Right lobe of liver (tissue), 6 donors: ENCODE results near the gene PROX1. TPM values are rescaled to one million over a fixed set of nuclear protein-coding genes. Genes with fewer than 3 reads are reported as not detected.

ENCODE experiments used
- ATAC-seq, 4 donors: fragments of 200-7000 bp; cut with Tn5 transposase; one replicate each; pipeline ENCODE4 v1.9.1; 2020; ENCODE audit warnings: mild to moderate bottlenecking in 4 of 4, moderate library complexity in 4 of 4
- DNase-seq, 3 donors: peaks; one replicate each; pipeline ENCODE4 v3.0.0-alpha.2; 2020
- H3K27ac ChIP-seq, 3 donors: fragments of 200-600 bp; one replicate each; pipeline ENCODE4 v1.8.0; 2022
- H3K27me3 ChIP-seq, 2 donors: fragments of 200-600 bp; one replicate each; pipeline ENCODE4 v1.8.0; 2022
- H3K36me3 ChIP-seq, 4 donors: fragments of 200-600 bp; sonication (generic) in 1 of 4; one replicate each; pipeline versions ENCODE4 v1.5.1 to v1.8.0; 2017 to 2022; ENCODE audit warnings: control low read depth in 1 of 4
- H3K4me1 ChIP-seq, 4 donors: fragments of 200-600 bp; sonication (generic) in 1 of 4; one replicate each; pipeline versions ENCODE4 v1.5.1 to v1.8.0; 2017 to 2022; ENCODE audit warnings: control low read depth in 1 of 4
- H3K4me3 ChIP-seq, 3 donors: fragments of 200-600 bp; one replicate each; pipeline ENCODE4 v1.8.0; 2022
- H3K9me3 ChIP-seq, 4 donors: fragments of 200-600 bp; sonication (generic) in 1 of 4; one replicate each; pipeline versions ENCODE4 v1.5.1 to v1.8.0; 2017 to 2022; ENCODE audit warnings: control low read depth in 1 of 4
- POLR2A ChIP-seq: fragments of 450-650 bp; IDR thresholded peaks from one replicate; pipeline ENCODE4 v1.6.1; 2017; ENCODE audit warnings: antibody characterized with exemption, mild to moderate bottlenecking
- WGBS: methylation state at CpG from one replicate; pipeline ENCODE4 v1.1.6; 2018; ENCODE audit warnings: low coverage, low lambda C conversion rate; ENCODE audit not compliant: insufficient coverage; ENCODE audit errors: missing lambda C conversion rate; 5-methylcytosine and 5-hydroxymethylcytosine counted together
- intact Hi-C, 2 donors: fragments of 100-400 bp; cut with DNase I; formaldehyde crosslinking; loops; one replicate each; pipeline versions ENCODE4 v1.11.2 to v1.14.1; 2022
- total RNA-seq, 6 experiments: library from RNA; depleted of rRNA in 2 of 6; stranded (reverse); fragments of >200 nt in 2 of 6; fragmentation: NEBNext Ultra II Directional in 3 of 6; extraction: Animal tissue kit (Norgen Biotek cat#: 25700) in 3 of 6; gene quantifications; one replicate each; pipeline versions ENCODE4 v1.1.0 to v1.2.4, GENCODE V29; 2016 to 2023
- TF ChIP-seq, protein P1 (sequence below), 4 donors: fragments of 200-600 bp in 3 of 4; fragments of 450-650 bp in 1 of 4; IDR thresholded peaks; one replicate each; pipeline versions ENCODE4 v1.5.1 to v1.8.0; 2016 to 2022; ENCODE audit warnings: antibody characterized with exemption in 4 of 4, mild to moderate bottlenecking in 2 of 4
- donor health status: DM: no; HTN: yes; CAD: no.
- donor health status: DM: no; HTN: no; CAD: no.
- donor health status: DM: no; HTN: no; CAD: no.
- donor health status: DM: no; HTN: yes; CAD: no.
- donor health status: DM: no; HTN: yes; CAD: no.

PROX1 gene
- total RNA-seq, 6 experiments from 2014 or later: 79.6 to 186 (median 164) TPM

GRCh38 chr1:214004795-214005194 is 17.0 kb downstream of the PROX1 start:
- Histone ChIP-seq H3K9me3 (no peaks in the 10 kb centered on the region), H3K27ac (no peak overlapping the region), H3K4me1 (peaks cover 0 to 31% (median 12%) of the 10 kb centered on the region in 4 donors), H3K27me3 (no peaks in the 10 kb centered on the region), H3K4me3 (no peak overlapping the region), H3K36me3 (peaks cover 0 to 16% (median 8%) of the 10 kb centered on the region in 4 donors)
- TF ChIP-seq, protein P1, sequence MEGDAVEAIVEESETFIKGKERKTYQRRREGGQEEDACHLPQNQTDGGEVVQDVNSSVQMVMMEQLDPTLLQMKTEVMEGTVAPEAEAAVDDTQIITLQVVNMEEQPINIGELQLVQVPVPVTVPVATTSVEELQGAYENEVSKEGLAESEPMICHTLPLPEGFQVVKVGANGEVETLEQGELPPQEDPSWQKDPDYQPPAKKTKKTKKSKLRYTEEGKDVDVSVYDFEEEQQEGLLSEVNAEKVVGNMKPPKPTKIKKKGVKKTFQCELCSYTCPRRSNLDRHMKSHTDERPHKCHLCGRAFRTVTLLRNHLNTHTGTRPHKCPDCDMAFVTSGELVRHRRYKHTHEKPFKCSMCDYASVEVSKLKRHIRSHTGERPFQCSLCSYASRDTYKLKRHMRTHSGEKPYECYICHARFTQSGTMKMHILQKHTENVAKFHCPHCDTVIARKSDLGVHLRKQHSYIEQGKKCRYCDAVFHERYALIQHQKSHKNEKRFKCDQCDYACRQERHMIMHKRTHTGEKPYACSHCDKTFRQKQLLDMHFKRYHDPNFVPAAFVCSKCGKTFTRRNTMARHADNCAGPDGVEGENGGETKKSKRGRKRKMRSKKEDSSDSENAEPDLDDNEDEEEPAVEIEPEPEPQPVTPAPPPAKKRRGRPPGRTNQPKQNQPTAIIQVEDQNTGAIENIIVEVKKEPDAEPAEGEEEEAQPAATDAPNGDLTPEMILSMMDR (IDR thresholded peaks at IDR 0.05): no peak
- no peak for TF ChIP-seq POLR2A
- WGBS: 92% methylated on average over 4 of the region's 4 CpGs
- ATAC-seq: no peak
- DNase-seq: no peak
- intact Hi-C loops: no loop called here

DNA sequence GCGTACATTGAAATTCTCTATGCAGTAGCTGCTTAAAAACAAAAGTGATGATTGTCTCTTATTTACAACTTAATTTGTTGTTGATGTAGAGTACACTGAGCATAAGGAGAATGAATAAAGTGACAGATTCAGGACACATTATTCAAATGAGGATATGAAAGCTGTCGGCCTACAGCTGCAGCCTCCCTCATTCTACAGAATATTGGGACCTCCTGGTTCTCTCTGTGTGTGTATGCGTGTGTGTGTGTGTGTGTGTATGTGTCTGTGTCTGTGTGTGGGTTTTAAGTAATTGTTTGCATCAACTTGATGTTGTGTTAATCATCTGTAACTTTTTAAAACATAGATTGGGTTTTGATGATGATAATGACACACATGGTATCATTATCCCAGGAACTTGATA is 17.9 kb downstream of the PROX1 start:
- TF ChIP-seq, protein P1 (IDR thresholded peaks at IDR 0.05): no peak
- TF ChIP-seq POLR2A: no peak
- peaks cover 0 to 31% (median 12%) of the 10 kb centered on the region in 4 donors for H3K4me1 ChIP-seq
- no peaks in the 10 kb centered on the region for H3K27me3 ChIP-seq
- H3K4me3 ChIP-seq: no peak overlapping the region
- H3K9me3 ChIP-seq: no peaks in the 10 kb centered on the region
- intact Hi-C loops: no loop called here
- peaks cover 0 to 19% (median 7%) of the 10 kb centered on the region in 4 donors for H3K36me3 ChIP-seq
- WGBS: 80% methylated on average over 3 of the region's 3 CpGs
- DNase-seq (no peak), ATAC-seq (no peak)
- no peak overlapping the region for H3K27ac ChIP-seq

GRCh38 chr1:214006845-214007244 is 19.1 kb downstream of the PROX1 start:
- Histone ChIP-seq H3K27me3 (no peaks in the 10 kb centered on the region), H3K27ac (no peak overlapping the region), H3K9me3 (no peaks in the 10 kb centered on the region), H3K4me3 (no peak overlapping the region), H3K4me1 (peaks cover 0 to 28% (median 8%) of the 10 kb centered on the region in 4 donors), H3K36me3 (peaks cover 0 to 25% (median 11%) of the 10 kb centered on the region in 4 donors)
- no peak for TF ChIP-seq POLR2A
- TF ChIP-seq, protein P1 (IDR thresholded peaks at IDR 0.05): peak in 1 of 4 donors; percentile 7
- peak; percentile 11 to 35 (median 22) for ATAC-seq
- WGBS: 30% methylated on average over 3 of the region's 3 CpGs
- no peak for DNase-seq
- intact Hi-C loops: no loop called here

DNA sequence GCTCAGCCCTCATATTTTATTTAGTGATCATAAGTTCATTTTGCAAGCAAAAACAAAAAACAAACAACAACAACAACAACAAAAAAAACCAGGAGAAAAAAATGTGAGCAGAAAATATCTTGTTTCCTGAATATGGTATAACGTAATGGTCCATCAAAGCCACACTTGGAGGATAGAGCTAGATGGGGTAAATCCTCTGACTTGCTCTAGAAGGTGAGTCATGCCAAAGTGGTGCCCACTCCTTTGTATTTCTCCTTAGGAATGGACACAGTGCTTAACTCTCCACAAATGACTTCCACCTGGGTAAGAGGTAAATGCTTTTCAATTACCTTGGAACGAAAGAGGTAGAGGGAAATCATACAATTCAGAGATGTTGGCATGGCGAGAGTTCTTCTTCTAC is 20.6 kb downstream of the PROX1 start:
- ATAC-seq: no peak
- H3K36me3 ChIP-seq: peaks cover 0 to 38% (median 19%) of the 10 kb centered on the region in 4 donors
- DNase-seq: no peak
- peaks cover 0 to 13% (median 4%) of the 10 kb centered on the region in 4 donors for H3K4me1 ChIP-seq
- H3K4me3 ChIP-seq: no peak overlapping the region
- no peaks in the 10 kb centered on the region for H3K27me3 ChIP-seq
- no peak for TF ChIP-seq POLR2A
- TF ChIP-seq, protein P1 (IDR thresholded peaks at IDR 0.05): no peak
- no peaks in the 10 kb centered on the region for H3K9me3 ChIP-seq
- intact Hi-C loops: no loop called here
- no peak overlapping the region for H3K27ac ChIP-seq
- 91% methylated on average over 3 of the region's 3 CpGs for WGBS
